GM19395 (cell line): ENCODE data around the gene MMP11.

Experiments
- ATAC-seq: cut with Tn5 transposase; IDR thresholded peaks from one replicate; pipeline ENCODE4 v1.9.1; 2021; ENCODE audit warnings: mild to moderate bottlenecking, moderate library complexity; ENCODE audit not compliant: unreplicated experiment

Gene MMP11

DNA sequence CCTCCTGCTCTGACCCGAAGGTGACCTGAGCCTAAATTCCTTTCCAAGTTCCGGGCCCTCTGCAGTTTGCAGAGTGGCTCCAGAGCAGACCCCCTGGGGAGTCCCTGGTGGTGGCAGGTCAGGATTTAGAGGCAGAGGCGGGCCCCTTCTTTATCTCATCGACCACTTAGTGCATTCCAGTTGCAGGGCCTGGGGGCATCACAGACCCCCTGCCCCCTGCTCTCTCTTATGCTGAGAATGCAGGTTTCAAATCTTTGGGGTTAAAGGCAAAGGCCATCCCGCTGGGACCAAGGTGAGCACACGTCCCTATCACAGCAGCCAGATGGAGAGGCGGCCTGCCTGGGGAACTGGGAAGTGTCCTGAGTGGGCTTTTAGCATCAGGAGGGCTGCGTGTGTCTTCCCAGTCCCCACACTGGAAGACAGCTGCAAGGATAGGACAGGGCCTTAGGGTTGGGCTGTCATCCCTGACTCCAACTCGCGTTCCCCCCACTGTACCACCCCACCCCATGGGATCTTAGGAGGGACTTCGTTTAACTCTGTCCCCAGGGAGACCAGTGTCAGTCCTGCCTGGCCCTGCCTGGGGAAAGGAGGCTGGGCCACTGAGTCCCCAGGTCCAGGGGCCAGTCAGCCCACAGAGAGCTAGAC is 54.8 kb downstream of the MMP11 start:
- no peak for ATAC-seq

- ATAC-seq = no peak
These were observed 56.4 kb downstream of the MMP11 start for GRCh38 chr22:23828800-23829680.

GRCh38 chr22:23829845-23830372 is 57.3 kb downstream of the MMP11 start:
- ATAC-seq = no peak

- no peak for ATAC-seq
These were observed 58.6 kb downstream of the MMP11 start for GRCh38 chr22:23831261-23831660.

DNA sequence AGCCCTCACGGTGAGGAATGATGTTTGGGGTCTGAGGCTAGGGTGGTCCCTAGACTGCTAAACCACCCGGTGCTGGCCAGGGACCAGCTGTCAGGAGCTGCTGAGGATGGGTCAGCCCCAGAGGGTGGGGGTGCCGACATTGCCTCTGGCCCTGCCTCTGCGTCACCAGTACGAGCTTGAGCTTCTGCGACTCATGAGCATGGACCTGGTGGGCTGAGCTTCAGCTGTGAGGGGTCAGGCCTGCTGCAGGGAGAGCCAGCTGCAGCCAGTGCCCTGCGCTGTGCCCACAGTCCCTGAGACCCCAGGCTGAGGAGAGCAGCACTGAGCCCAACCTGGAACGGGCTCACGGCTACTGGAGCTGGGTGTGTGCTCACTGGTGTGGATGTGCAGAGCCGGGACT is 59.1 kb downstream of the MMP11 start:
- ATAC-seq = no peak

GRCh38 chr22:23832226-23833016 is 59.8 kb downstream of the MMP11 start:
- ATAC-seq = no peak

- no peak for ATAC-seq
These were observed 60.5 kb downstream of the MMP11 start for GRCh38 chr22:23833017-23833751.
